Measurements from ENCODE around the gene FRMD3. TPM values are rescaled to one million over a fixed set of nuclear protein-coding genes. Genes with fewer than 3 reads are reported as not detected.

The FRMD3 gene
- total and polyA plus RNA-seq, 4 donors, result 1.8 to 7.4 (median 6.0) TPM

GRCh38 chr9:83423815-83424707, 114.1 kb downstream of the FRMD3 start:
- no peaks in the 10 kb centered on the region for H3K27me3 ChIP-seq (ENCODE audit: control insufficient read depth in 1 of 2, insufficient read depth in 2 of 2, low read length in 1 of 2)
- DNase-seq (no peak), ATAC-seq (ENCODE audit: low FRiP score) (no peak)
- no peaks in the 10 kb centered on the region for H3K36me3 ChIP-seq (ENCODE audit: control insufficient read depth in 1 of 2, insufficient read depth in 2 of 2, low read length in 1 of 2)
- peaks cover 2 to 5% of the 10 kb centered on the region in 2 donors for H3K4me1 ChIP-seq (ENCODE audit: control insufficient read depth in 1 of 2, insufficient read depth in 2 of 2, low read length in 2 of 2)
- intact Hi-C loops (cut with DNase I), result no loop called here
- no peak overlapping the region for H3K27ac ChIP-seq (ENCODE audit: low read depth in 1 of 2, low read length in 2 of 2)
- 76 to 77% methylated on average over 14 of the region's 14 CpGs for WGBS, 2 donors
- H3K4me3 ChIP-seq (ENCODE audit: low read length in 2 of 2), result no peak overlapping the region
- no peaks in the 10 kb centered on the region for H3K9me3 ChIP-seq (ENCODE audit: control insufficient read depth, low read length)

GRCh38 chr9:83422527-83422926, 115.7 kb downstream of the FRMD3 start:
- no peak overlapping the region for H3K27ac ChIP-seq (ENCODE audit: low read depth in 1 of 2, low read length in 2 of 2)
- H3K36me3 ChIP-seq (ENCODE audit: control insufficient read depth in 1 of 2, insufficient read depth in 2 of 2, low read length in 1 of 2), result no peaks in the 10 kb centered on the region
- ATAC-seq (ENCODE audit: low FRiP score) (no peak), DNase-seq (no peak)
- intact Hi-C loops (cut with DNase I), result no loop called here
- H3K4me1 ChIP-seq (ENCODE audit: control insufficient read depth in 1 of 2, insufficient read depth in 2 of 2, low read length in 2 of 2), result peaks cover 2 to 5% of the 10 kb centered on the region in 2 donors
- H3K27me3 ChIP-seq (ENCODE audit: control insufficient read depth in 1 of 2, insufficient read depth in 2 of 2, low read length in 1 of 2), result no peaks in the 10 kb centered on the region
- WGBS, 2 donors, result 75 to 79% methylated on average over 3 of the region's 3 CpGs
- no peak overlapping the region for H3K4me3 ChIP-seq (ENCODE audit: low read length in 2 of 2)
- H3K9me3 ChIP-seq (ENCODE audit: control insufficient read depth, low read length), result no peaks in the 10 kb centered on the region

DNA sequence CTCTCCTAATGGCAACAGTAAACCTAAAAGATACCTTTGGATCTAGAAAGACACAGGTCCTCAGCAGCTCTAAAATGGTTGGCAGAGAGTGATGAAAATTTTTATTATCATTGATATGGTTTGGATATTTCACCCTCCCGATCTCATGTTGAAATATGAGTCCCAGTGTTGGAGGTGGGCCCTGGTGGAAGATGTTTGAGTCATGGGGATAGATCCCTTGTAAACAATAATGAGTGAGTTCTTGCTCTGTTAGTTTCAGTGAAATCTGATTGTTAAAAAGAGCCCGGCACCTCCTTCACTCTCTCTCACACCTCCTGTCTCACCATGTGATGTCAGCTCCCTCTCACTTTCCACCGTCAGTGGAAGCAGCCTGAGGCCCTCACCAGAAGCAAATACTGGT, 117.7 kb downstream of the FRMD3 start:
- 92 to 96% methylated on average over 3 of the region's 3 CpGs for WGBS, 2 donors
- ATAC-seq (ENCODE audit: low FRiP score), result no peak

GRCh38 chr9:83419961-83420360, 118.2 kb downstream of the FRMD3 start:
- H3K27ac ChIP-seq (ENCODE audit: low read depth in 1 of 2, low read length in 2 of 2), result no peak overlapping the region
- H3K4me3 ChIP-seq (ENCODE audit: low read length in 2 of 2), result no peak overlapping the region
- WGBS, 2 donors, result 88 to 91% methylated on average over 4 of the region's 4 CpGs
- H3K4me1 ChIP-seq (ENCODE audit: control insufficient read depth in 1 of 2, insufficient read depth in 2 of 2, low read length in 2 of 2), result no peaks in the 10 kb centered on the region
- intact Hi-C loops (cut with DNase I), result no loop called here
- ATAC-seq (ENCODE audit: low FRiP score) (no peak), DNase-seq (no peak)
- no peaks in the 10 kb centered on the region for H3K36me3 ChIP-seq (ENCODE audit: control insufficient read depth in 1 of 2, insufficient read depth in 2 of 2, low read length in 1 of 2)
- H3K9me3 ChIP-seq (ENCODE audit: control insufficient read depth, low read length), result no peaks in the 10 kb centered on the region
- no peaks in the 10 kb centered on the region for H3K27me3 ChIP-seq (ENCODE audit: control insufficient read depth in 1 of 2, insufficient read depth in 2 of 2, low read length in 1 of 2)

More for the DNA sequence above, 117.7 kb downstream of the FRMD3 start:
- Histone ChIP-seq H3K36me3 (ENCODE audit: control insufficient read depth in 1 of 2, insufficient read depth in 2 of 2, low read length in 1 of 2) (no peaks in the 10 kb centered on the region), H3K4me3 (ENCODE audit: low read length in 2 of 2) (no peak overlapping the region), H3K9me3 (ENCODE audit: control insufficient read depth, low read length) (no peaks in the 10 kb centered on the region), H3K27ac (ENCODE audit: low read depth in 1 of 2, low read length in 2 of 2) (no peak overlapping the region), H3K27me3 (ENCODE audit: control insufficient read depth in 1 of 2, insufficient read depth in 2 of 2, low read length in 1 of 2) (no peaks in the 10 kb centered on the region), H3K4me1 (ENCODE audit: control insufficient read depth in 1 of 2, insufficient read depth in 2 of 2, low read length in 2 of 2) (no peaks in the 10 kb centered on the region)
- no peak for DNase-seq
- intact Hi-C loops (cut with DNase I), result no loop called here

GRCh38 chr9:83418283-83418682, 119.9 kb downstream of the FRMD3 start:
- H3K4me1 ChIP-seq (ENCODE audit: control insufficient read depth in 1 of 2, insufficient read depth in 2 of 2, low read length in 2 of 2), result no peaks in the 10 kb centered on the region
- ATAC-seq (ENCODE audit: low FRiP score) (no peak), DNase-seq (no peak)
- WGBS, 2 donors, result 89 to 95% methylated on average over 1 of the region's 1 CpG
- H3K27me3 ChIP-seq (ENCODE audit: control insufficient read depth in 1 of 2, insufficient read depth in 2 of 2, low read length in 1 of 2), result no peaks in the 10 kb centered on the region
- H3K9me3 ChIP-seq (ENCODE audit: control insufficient read depth, low read length), result no peaks in the 10 kb centered on the region
- H3K27ac ChIP-seq (ENCODE audit: low read depth in 1 of 2, low read length in 2 of 2), result no peak overlapping the region
- intact Hi-C loops (cut with DNase I), result no loop called here
- no peak overlapping the region for H3K4me3 ChIP-seq (ENCODE audit: low read length in 2 of 2)
- no peaks in the 10 kb centered on the region for H3K36me3 ChIP-seq (ENCODE audit: control insufficient read depth in 1 of 2, insufficient read depth in 2 of 2, low read length in 1 of 2)

- DNase-seq (no peak), ATAC-seq (ENCODE audit: low FRiP score) (no peak)
- no peak overlapping the region for H3K4me3 ChIP-seq (ENCODE audit: low read length in 2 of 2)
- intact Hi-C loops (cut with DNase I), result no loop called here
- no peaks in the 10 kb centered on the region for H3K27me3 ChIP-seq (ENCODE audit: control insufficient read depth in 1 of 2, insufficient read depth in 2 of 2, low read length in 1 of 2)
- 80 to 93% methylated on average over 4 of the region's 4 CpGs for WGBS, 2 donors
- H3K9me3 ChIP-seq (ENCODE audit: control insufficient read depth, low read length), result no peaks in the 10 kb centered on the region
- H3K27ac ChIP-seq (ENCODE audit: low read depth in 1 of 2, low read length in 2 of 2), result no peak overlapping the region
- no peaks in the 10 kb centered on the region for H3K4me1 ChIP-seq (ENCODE audit: control insufficient read depth in 1 of 2, insufficient read depth in 2 of 2, low read length in 2 of 2)
- H3K36me3 ChIP-seq (ENCODE audit: control insufficient read depth in 1 of 2, insufficient read depth in 2 of 2, low read length in 1 of 2), result peaks cover 0 to 2% of the 10 kb centered on the region in 2 donors
These were observed 124.8 kb downstream of the FRMD3 start for GRCh38 chr9:83413367-83413766.

DNA sequence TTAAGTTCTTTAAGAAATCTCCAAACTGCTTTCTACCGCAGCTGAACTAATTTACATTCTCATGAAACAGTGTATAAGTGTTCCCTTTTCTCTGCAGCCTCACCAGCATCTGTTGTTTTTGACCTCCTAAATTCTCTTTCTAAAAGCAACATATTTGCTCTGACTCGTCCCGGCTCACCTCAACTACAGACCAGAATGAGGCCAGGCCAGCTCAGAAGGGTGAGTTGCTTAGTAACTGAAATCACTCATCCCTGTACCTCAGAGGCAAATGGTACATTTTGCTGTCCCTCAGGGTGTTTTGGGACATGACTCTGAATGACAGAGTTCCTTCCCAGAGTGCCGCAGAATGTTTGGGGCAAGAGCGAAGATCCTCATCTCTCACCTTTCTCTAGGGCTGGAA, 127.5 kb downstream of the FRMD3 start:
- H3K4me1 ChIP-seq (ENCODE audit: control insufficient read depth in 1 of 2, insufficient read depth in 2 of 2, low read length in 2 of 2), result no peaks in the 10 kb centered on the region
- no peaks in the 10 kb centered on the region for H3K27me3 ChIP-seq (ENCODE audit: control insufficient read depth in 1 of 2, insufficient read depth in 2 of 2, low read length in 1 of 2)
- H3K4me3 ChIP-seq (ENCODE audit: low read length in 2 of 2), result no peak overlapping the region
- H3K9me3 ChIP-seq (ENCODE audit: control insufficient read depth, low read length), result peaks cover 1% of the 10 kb centered on the region
- no peak for ATAC-seq (ENCODE audit: low FRiP score)
- H3K36me3 ChIP-seq (ENCODE audit: control insufficient read depth in 1 of 2, insufficient read depth in 2 of 2, low read length in 1 of 2), result peaks cover 0 to 2% of the 10 kb centered on the region in 2 donors
- no peak for DNase-seq
- 94 to 95% methylated on average over 5 of the region's 5 CpGs for WGBS, 2 donors
- no peak overlapping the region for H3K27ac ChIP-seq (ENCODE audit: low read depth in 1 of 2, low read length in 2 of 2)
- intact Hi-C loops (cut with DNase I), result no loop called here

- Histone ChIP-seq H3K27me3 (ENCODE audit: control insufficient read depth in 1 of 2, insufficient read depth in 2 of 2, low read length in 1 of 2) (no peaks in the 10 kb centered on the region), H3K9me3 (ENCODE audit: control insufficient read depth, low read length) (peaks cover 1% of the 10 kb centered on the region), H3K4me1 (ENCODE audit: control insufficient read depth in 1 of 2, insufficient read depth in 2 of 2, low read length in 2 of 2) (no peaks in the 10 kb centered on the region), H3K27ac (ENCODE audit: low read depth in 1 of 2, low read length in 2 of 2) (no peak overlapping the region), H3K36me3 (ENCODE audit: control insufficient read depth in 1 of 2, insufficient read depth in 2 of 2, low read length in 1 of 2) (peaks cover 0 to 2% of the 10 kb centered on the region in 2 donors), H3K4me3 (ENCODE audit: low read length in 2 of 2) (no peak overlapping the region)
- whole genome bisulfite sequencing, 2 donors, result 95 to 97% methylated on average over 3 of the region's 3 CpGs
- no peak for DNase-seq
- intact Hi-C loops (cut with DNase I), result no loop called here
- no peak for ATAC-seq (ENCODE audit: low FRiP score)
These were observed 131.3 kb downstream of the FRMD3 start for GRCh38 chr9:83406921-83407320.

GRCh38 chr9:83405759-83406158, 132.4 kb downstream of the FRMD3 start:
- Histone ChIP-seq H3K4me3 (ENCODE audit: low read length in 2 of 2) (no peak overlapping the region), H3K4me1 (ENCODE audit: control insufficient read depth in 1 of 2, insufficient read depth in 2 of 2, low read length in 2 of 2) (no peaks in the 10 kb centered on the region), H3K9me3 (ENCODE audit: control insufficient read depth, low read length) (peaks cover 1% of the 10 kb centered on the region), H3K27me3 (ENCODE audit: control insufficient read depth in 1 of 2, insufficient read depth in 2 of 2, low read length in 1 of 2) (no peaks in the 10 kb centered on the region), H3K27ac (ENCODE audit: low read depth in 1 of 2, low read length in 2 of 2) (no peak overlapping the region), H3K36me3 (ENCODE audit: control insufficient read depth in 1 of 2, insufficient read depth in 2 of 2, low read length in 1 of 2) (peaks cover 0 to 2% of the 10 kb centered on the region in 2 donors)
- whole genome bisulfite sequencing, 2 donors, result 10 to 18% methylated on average over 4 of the region's 4 CpGs
- DNase-seq (no peak), ATAC-seq (ENCODE audit: low FRiP score) (no peak)
- intact Hi-C loops (cut with DNase I), result no loop called here
